GM12874 (cell line): ENCODE data around the gene SERPINH1.

Experiments used
- CTCF ChIP-seq: IDR thresholded peaks from 2 replicates; pipeline ENCODE4 v1.5.1; 2011; ENCODE audit warnings: low read depth, mild to moderate bottlenecking, control low read depth, low read length, moderate library complexity; ENCODE audit not compliant: insufficient read depth

SERPINH1 gene

GRCh38 chr11:75591966-75592365, 29.9 kb downstream of the SERPINH1 start:
- TF ChIP-seq CTCF: no peak

DNA sequence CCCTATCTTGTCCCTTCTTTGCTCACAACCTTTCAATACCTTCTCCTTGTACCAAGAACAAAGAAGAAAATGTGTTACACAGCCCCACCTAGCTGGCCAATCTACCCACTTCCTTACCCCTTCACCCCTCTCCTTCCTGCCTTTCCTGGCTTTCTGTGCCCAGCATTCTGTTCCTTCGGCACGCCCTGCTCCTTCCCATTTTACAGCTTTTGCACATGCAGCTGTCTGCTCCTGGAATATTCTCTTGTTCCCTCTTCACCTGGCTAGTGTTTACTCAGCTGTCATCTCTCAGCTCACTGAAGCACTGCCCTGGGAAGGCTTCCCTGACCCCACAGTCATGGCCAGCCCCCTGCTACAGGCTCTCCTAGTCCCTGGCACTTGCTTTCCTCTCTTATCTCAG, 30.7 kb downstream of the SERPINH1 start:
- no peak for TF ChIP-seq CTCF

GRCh38 chr11:75593286-75593915, 31.3 kb downstream of the SERPINH1 start:
- no peak for TF ChIP-seq CTCF

- TF ChIP-seq CTCF: no peak
These were observed 32.2 kb downstream of the SERPINH1 start for GRCh38 chr11:75594211-75594610.

- TF ChIP-seq CTCF: no peak
These were observed 33.4 kb downstream of the SERPINH1 start for GRCh38 chr11:75595429-75595828.

- TF ChIP-seq CTCF: no peak
These were observed 34.9 kb downstream of the SERPINH1 start for GRCh38 chr11:75596914-75597313.

DNA sequence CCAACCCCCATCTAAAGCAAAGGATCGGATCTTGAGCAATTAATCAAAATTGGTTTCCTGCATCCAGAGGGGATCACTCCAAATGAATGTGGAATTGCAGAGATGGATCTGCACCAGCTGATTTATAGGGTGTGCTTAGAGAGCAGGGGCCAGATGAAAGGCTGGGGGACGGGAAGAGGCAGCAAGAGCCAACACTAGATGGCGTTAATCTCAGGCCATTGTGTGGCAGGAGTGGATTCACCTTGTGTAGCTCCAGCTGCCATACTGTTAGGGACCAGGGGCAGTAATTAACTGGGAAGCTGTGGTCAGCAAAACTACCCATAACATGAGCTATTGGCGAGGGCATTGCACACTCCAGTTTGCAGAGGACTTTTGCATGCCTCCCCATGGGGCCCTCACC, 35.6 kb downstream of the SERPINH1 start:
- TF ChIP-seq CTCF: peak; percentile 80

DNA sequence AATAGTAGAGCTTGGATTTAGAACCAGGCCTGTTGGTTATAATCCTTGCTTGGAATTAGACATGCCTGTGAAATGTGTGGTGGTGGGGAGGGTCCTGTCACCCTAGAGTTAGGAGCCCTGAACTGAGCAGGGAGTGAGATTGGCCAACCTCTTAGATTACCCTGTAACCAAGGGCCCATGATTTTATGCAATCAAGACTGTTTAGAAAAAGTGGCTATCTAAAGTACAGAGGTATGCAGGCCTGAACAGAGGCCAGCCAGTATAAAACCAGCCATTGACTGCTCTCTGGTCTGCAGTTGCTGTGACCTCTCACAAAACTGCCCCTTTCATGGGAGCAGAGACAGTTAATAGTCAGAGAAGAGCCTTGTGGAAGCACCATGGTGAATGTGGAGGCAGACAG, 36.2 kb downstream of the SERPINH1 start:
- TF ChIP-seq CTCF: no peak
